HCT116 (cell line): ENCODE measurements around the gene ASIC3. TPM values are rescaled to one million over a fixed set of nuclear protein-coding genes. Genes with fewer than 3 reads are reported as not detected.
A peak's percentile ranks its signal among the peaks of the same experiment; 100 is the strongest.

Experiments used
- ATAC-seq: fragments of 200-7000 bp; cut with Tn5 transposase; 2 replicates; pipeline ENCODE4 v1.9.1; 2020; ENCODE audit warnings: mild to moderate bottlenecking, moderate library complexity
- BruUV-seq: library from RNA; stranded (reverse); fragments of 400-500 nt; replicated peaks from 2 replicates; lab custom pipeline; 2021; lab: Mats Ljungman, UMichigan
- CTCF ChIA-PET: fragments of 300-600 bp; sonication (Branson Sonifier 250); formaldehyde crosslinking; loops from one replicate; lab custom pipeline; 2021; ENCODE audit warnings: antibody characterized with exemption; lab: Charles Lee
- POLR2A ChIA-PET: fragments of 300-600, 350-600 bp; sonication (Branson Sonifier 250); formaldehyde crosslinking; loops from one replicate; lab custom pipeline; 2021; ENCODE audit warnings: antibody characterized with exemption; lab: Charles Lee
- RAD21 ChIA-PET, 2 experiments: fragments of 300-600 bp; sonication (Branson Sonifier 250); formaldehyde crosslinking; loops; one replicate each; lab custom pipeline; 2023; ENCODE audit warnings: low total read pairs in 2 of 2; ENCODE audit not compliant: uncharacterized antibody in 2 of 2, unreplicated experiment in 2 of 2, low non-redundant PET in 1 of 2; lab: Charles Lee
- DNase-seq: peaks from one replicate; pipeline ENCODE4 v3.0.0-alpha.2; 2010; ENCODE audit warnings: low read depth, low spot score
- H2AFZ ChIP-seq: fragments of 200-600 bp; shearing (Covaris generic), sonication (generic); 2 replicates; pipeline ENCODE4 v1.6.1; 2017; ENCODE audit warnings: low read depth, mixed run types, mixed read lengths, antibody characterized with exemption, low read length; ENCODE audit not compliant: poor library complexity, severe bottlenecking
- H3K27ac ChIP-seq: 2 replicates; pipeline ENCODE4 v1.5.1; 2012; ENCODE audit warnings: low read depth, low read length
- H3K27me3 ChIP-seq: fragments of 200-600 bp; sonication (generic); 2 replicates; pipeline ENCODE4 v1.6.1; 2016; ENCODE audit warnings: mixed run types, low read length, mixed read lengths; ENCODE audit not compliant: insufficient read depth
- H3K36me3 ChIP-seq, 2 experiments: fragments of 200-500 bp in 1 of 2; fragments of 200-600 bp in 1 of 2; sonication (Bioruptor generic) in 1 of 2; sonication (generic) in 1 of 2; 2 replicates each; pipeline versions ENCODE4 v1.5.1 to v1.6.1; 2014 to 2016; ENCODE audit warnings: low read length in 2 of 2, inconsistent platforms in 1 of 2, mixed read lengths in 1 of 2, mixed run types in 1 of 2; ENCODE audit not compliant: insufficient read depth in 2 of 2, control insufficient read depth in 1 of 2
- H3K4me1 ChIP-seq, 2 experiments: fragments of 200-600 bp in 1 of 2; sonication (generic) in 1 of 2; 2 replicates each; pipeline versions ENCODE4 v1.5.1 to v1.6.1; 2012 to 2017; ENCODE audit warnings: low read length in 2 of 2, inconsistent platforms in 1 of 2, mild to moderate bottlenecking in 1 of 2, mixed read lengths in 1 of 2, mixed run types in 1 of 2, moderate library complexity in 1 of 2; ENCODE audit not compliant: insufficient read depth in 2 of 2, control insufficient read depth in 1 of 2
- H3K4me2 ChIP-seq: fragments of 200-600 bp; sonication (generic); 2 replicates; pipeline ENCODE4 v1.6.1; 2017; ENCODE audit warnings: mixed run types, low read length, mixed read lengths
- H3K4me3 ChIP-seq, 2 experiments: fragments of 200-600 bp in 1 of 2; sonication (generic) in 1 of 2; replicated peaks in 1 of 2; 2 replicates each; pipeline ENCODE4 v1.5.1; 2011 to 2016; ENCODE audit warnings: low read length in 2 of 2, control low read depth in 1 of 2, low read depth in 1 of 2, mild to moderate bottlenecking in 1 of 2, mixed read lengths in 1 of 2, mixed run types in 1 of 2
- H3K79me2 ChIP-seq: fragments of 200-600 bp; sonication (generic); 2 replicates; pipeline ENCODE4 v1.6.1; 2017; ENCODE audit warnings: mild to moderate bottlenecking, mixed run types, low read length, moderate library complexity, mixed read lengths; ENCODE audit not compliant: insufficient read depth
- H3K9ac ChIP-seq: fragments of 200-600 bp; sonication (generic); 2 replicates; pipeline ENCODE4 v1.6.1; 2016; ENCODE audit warnings: low read length, mixed read lengths
- H3K9me2 ChIP-seq: fragments of 200-600 bp; sonication (generic), shearing (Covaris generic); 2 replicates; pipeline ENCODE4 v1.6.1; 2017; ENCODE audit warnings: mixed run types, mild to moderate bottlenecking, moderate library complexity; ENCODE audit not compliant: insufficient read depth
- H3K9me3 ChIP-seq, 2 experiments: fragments of 200-500 bp in 1 of 2; fragments of 200-600 bp in 1 of 2; sonication (Bioruptor generic) in 1 of 2; sonication (generic) in 1 of 2; 2 replicates each; pipeline ENCODE4 v1.6.1; 2014 to 2017; ENCODE audit warnings: low read length in 2 of 2, mixed read lengths in 2 of 2, inconsistent platforms in 1 of 2, low read depth in 1 of 2, mild to moderate bottlenecking in 1 of 2, mixed run types in 1 of 2, moderate library complexity in 1 of 2; ENCODE audit not compliant: control insufficient read depth in 1 of 2, insufficient read depth in 1 of 2
- H4K20me1 ChIP-seq: fragments of 200-600 bp; sonication (generic), shearing (Covaris generic); 2 replicates; pipeline ENCODE4 v1.6.1; 2017; ENCODE audit warnings: mixed run types, mild to moderate bottlenecking, moderate library complexity; ENCODE audit not compliant: insufficient read depth
- ATF3 ChIP-seq: IDR thresholded peaks from 2 replicates; pipeline ENCODE4 v1.6.1; 2012
- CBX3 ChIP-seq: IDR thresholded peaks from 2 replicates; pipeline ENCODE4 v1.6.1; 2012; ENCODE audit warnings: low read depth
- CEBPB ChIP-seq: IDR thresholded peaks from 2 replicates; pipeline ENCODE4 v1.6.1; 2012; ENCODE audit warnings: low read depth
- CTCF ChIP-seq, 3 experiments: fragments of 200-600 bp in 1 of 3; sonication (generic) in 1 of 3; IDR thresholded peaks in 2 of 3; conservative IDR thresholded peaks in 1 of 3; 2 replicates each; pipeline ENCODE4 v1.5.1; 2012 to 2017; ENCODE audit warnings: low read depth in 2 of 3, low read length in 2 of 3, antibody characterized with exemption in 1 of 3, borderline replicate concordance in 1 of 3, control low read depth in 1 of 3, mild to moderate bottlenecking in 1 of 3, mixed read lengths in 1 of 3, mixed run types in 1 of 3, moderate library complexity in 1 of 3; ENCODE audit not compliant: insufficient read depth in 1 of 3
- ELF1 ChIP-seq: IDR thresholded peaks from 2 replicates; pipeline ENCODE4 v1.6.1; 2012; ENCODE audit warnings: low read depth, borderline replicate concordance
- EZH2 ChIP-seq: fragments of 200-600 bp; sonication (generic); IDR thresholded peaks from 2 replicates; pipeline ENCODE4 v1.6.1; 2017; ENCODE audit warnings: antibody characterized with exemption, mixed run types
- FOSL1 ChIP-seq: IDR thresholded peaks from 2 replicates; pipeline ENCODE4 v1.6.1; 2012; ENCODE audit warnings: low read depth
- MAX ChIP-seq: IDR thresholded peaks from 2 replicates; pipeline ENCODE4 v1.6.1; 2012
- SRF ChIP-seq: IDR thresholded peaks from 2 replicates; pipeline ENCODE4 v1.6.1; 2012; ENCODE audit warnings: low read depth
- TCF7L2 ChIP-seq: IDR thresholded peaks from 2 replicates; pipeline ENCODE4 v1.7.0; 2011; ENCODE audit warnings: borderline replicate concordance, inconsistent platforms; ENCODE audit not compliant: insufficient read depth, insufficient read length; ENCODE audit errors: extremely low read depth
- ZFX ChIP-seq: fragments of 450-650 bp; IDR thresholded peaks from 2 replicates; pipeline ENCODE4 v1.6.1; 2017
- intact Hi-C: fragments of 100-400 bp; cut with micrococcal nuclease; formaldehyde crosslinking; loops from 2 replicates; pipeline ENCODE4 v1.10.0; 2022
- total RNA-seq: library from RNA; stranded (reverse); gene quantifications from one replicate; pipeline ENCODE4 v1.2.1, GENCODE V29; 2021; ENCODE audit not compliant: unreplicated experiment

The ASIC3 gene
- total RNA-seq, 1 experiment from 2014 or later, result 4.4 TPM

GRCh38 chr7:151010037-151010306 is 38.4 kb upstream of the ASIC3 start:
- H3K4me3 ChIP-seq, result peak overlapping the region; percentile 72 to 73
- intact Hi-C loops, result loop anchor here (10.0 kb wide), 1 partner anchor 235 kb away; no protein-coding TSS in a partner anchor
- peak overlapping the region; percentile 81 for H3K9ac ChIP-seq
- no peaks in the 10 kb centered on the region for H3K36me3 ChIP-seq
- peak overlapping the region; percentile 71; the same call in 1 of the 2 replicates for H3K27ac ChIP-seq
- no peak for ATAC-seq
- CTCF ChIA-PET, result interaction anchor here (0.6 to 5.4 kb wide), 20 partner anchors 10 to 271 kb away, joined by 3 to 59 read pairs (median 5); partner anchors contain the start of genes ABCB8 and ATG9B
- H3K4me2 ChIP-seq, result peak overlapping the region; percentile 94
- TF ChIP-seq TCF7L2 (no peak), ATF3 (no peak), ELF1 (no peak), CEBPB (no peak)
- no peak for DNase-seq
- RAD21 ChIA-PET, result interaction anchor here (0.6 to 1.7 kb wide), 4 partner anchors 19 to 102 kb away, joined by 3 to 5 read pairs (median 3); partner anchors contain the start of gene ABCB8 (in 1 of the 2)
- POLR2A ChIA-PET, result interaction anchor here (0.9 to 1.5 kb wide), 6 partner anchors 18 to 217 kb away, joined by 3 to 6 read pairs (median 4); partner anchors contain the start of genes ABCB8 and ABCF2
- no peaks in the 10 kb centered on the region for H4K20me1 ChIP-seq
- H3K27me3 ChIP-seq, result no peaks in the 10 kb centered on the region
- H2AFZ ChIP-seq, result no peak overlapping the region
- no peaks in the 10 kb centered on the region for H3K9me3 ChIP-seq
- peaks cover 4% of the 10 kb centered on the region; the same call in 1 of the 2 replicates for H3K79me2 ChIP-seq
- H3K4me1 ChIP-seq, result peaks cover 16 to 53% of the 10 kb centered on the region in 2 experiments; a peak in 3 of 4 replicates
- no peaks in the 10 kb centered on the region for H3K9me2 ChIP-seq
- BruUV-seq, result no TSS peak

GRCh38 chr7:151010307-151011096 is 37.8 kb upstream of the ASIC3 start:
- no peak for TF ChIP-seq CBX3
- no peak for TF ChIP-seq CEBPB
- TF ChIP-seq EZH2, result no peak
- TF ChIP-seq CTCF (IDR thresholded peaks at IDR 0.05 in 2 of 3, conservative IDR thresholded peaks at IDR 0.05 in 1 of 3; ENCODE audit: borderline replicate concordance in 1 of 3, insufficient read depth in 1 of 3, low read depth in 2 of 3, low read length in 2 of 3), result no peak
- TF ChIP-seq MAX, result no peak
- no peak for TF ChIP-seq FOSL1
- no peak for TF ChIP-seq SRF
- no peak for TF ChIP-seq ZFX
- peaks cover 16 to 56% of the 10 kb centered on the region in 2 experiments; a peak in 3 of 4 replicates for H3K4me1 ChIP-seq
- H4K20me1 ChIP-seq, result no peaks in the 10 kb centered on the region
- H3K9me3 ChIP-seq, result no peaks in the 10 kb centered on the region
- H3K27me3 ChIP-seq, result no peaks in the 10 kb centered on the region
- no peak overlapping the region for H2AFZ ChIP-seq
- no peak for DNase-seq
- H3K79me2 ChIP-seq, result peaks cover 4% of the 10 kb centered on the region; the same call in 1 of the 2 replicates
- ChIA-PET CTCF (interaction anchor here (0.9 to 5.4 kb wide), 14 partner anchors 10 to 272 kb away, joined by 3 to 59 read pairs (median 6); partner anchors contain the start of gene ABCB8), POLR2A (interaction anchor here (1.3 to 1.5 kb wide), 5 partner anchors 18 to 217 kb away, joined by 3 to 5 read pairs (median 3); partner anchors contain the start of genes ABCB8 and ABCF2), RAD21 (interaction anchor here (1.0 to 1.7 kb wide), 2 partner anchors 51 to 101 kb away, joined by 3 to 5 read pairs; no protein-coding TSS in a partner anchor)
- peak overlapping the region; percentile 71; the same call in 1 of the 2 replicates for H3K27ac ChIP-seq
- no peak for ATAC-seq
- H3K9ac ChIP-seq, result peak overlapping the region; percentile 81
- H3K36me3 ChIP-seq, result no peaks in the 10 kb centered on the region
- H3K4me2 ChIP-seq, result peak overlapping the region; percentile 94
- H3K4me3 ChIP-seq, result peak overlapping the region; percentile 72 to 73
- H3K9me2 ChIP-seq, result no peaks in the 10 kb centered on the region
- BruUV-seq, result TSS peak; percentile 20
- intact Hi-C loops, result loop anchor here (10.0 kb wide), 1 partner anchor 236 kb away; no protein-coding TSS in a partner anchor
